Hematopoietic multipotent progenitor cell (in vitro differentiated cells): ENCODE measurements around the gene SPNS1. TPM values are rescaled to one million over a fixed set of nuclear protein-coding genes. Genes with fewer than 3 reads are reported as not detected.
"Not testable (repeated sequence)": the region's sequence is repeated elsewhere in the genome, so short reads cannot be mapped to it uniquely, and the experiment has no call there.

ENCODE experiments used
- DNase-seq, 3 donors: peaks; one replicate each; pipeline ENCODE4 v3.0.0-alpha.2; 2011 to 2015; ENCODE audit warnings: low read depth in 2 of 3, low spot score in 2 of 3
- total RNA-seq: library from RNA; depleted of rRNA; stranded (reverse); fragments of >200 nt; gene quantifications from one replicate; pipeline ENCODE4 v1.2.3, GENCODE V29; 2012

SPNS1 gene
- total RNA-seq, 1 donor = 35.5 TPM

- DNase-seq = no peak
Observed at GRCh38 chr16:28987170-28987853, 12.7 kb downstream of the SPNS1 start.

DNA sequence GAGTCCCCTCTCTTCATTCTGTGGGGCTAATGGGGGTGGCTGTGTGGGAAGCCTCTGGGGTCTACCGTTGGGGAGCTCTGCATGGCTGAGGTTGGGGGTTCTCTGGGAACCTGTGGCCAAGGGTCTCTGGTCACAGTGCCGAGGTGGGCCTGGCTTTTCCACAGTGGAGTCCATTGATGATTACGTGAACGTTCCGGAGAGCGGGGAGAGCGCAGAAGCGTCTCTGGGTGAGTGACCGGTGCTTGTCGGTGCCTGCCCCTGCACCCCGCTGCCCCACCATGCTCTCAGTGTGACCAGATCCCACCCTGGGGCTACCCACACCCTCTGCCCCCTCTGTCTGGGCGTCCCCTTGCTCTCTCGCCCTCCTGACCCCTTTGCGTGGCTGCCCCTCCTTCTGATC lies 14.8 kb downstream of the SPNS1 start:
- DNase-seq = no peak

- DNase-seq = no peak
Observed at GRCh38 chr16:28990375-28991040, 15.9 kb downstream of the SPNS1 start.

- DNase-seq = no peak
Observed at GRCh38 chr16:28991687-28992086, 17.1 kb downstream of the SPNS1 start.

DNA sequence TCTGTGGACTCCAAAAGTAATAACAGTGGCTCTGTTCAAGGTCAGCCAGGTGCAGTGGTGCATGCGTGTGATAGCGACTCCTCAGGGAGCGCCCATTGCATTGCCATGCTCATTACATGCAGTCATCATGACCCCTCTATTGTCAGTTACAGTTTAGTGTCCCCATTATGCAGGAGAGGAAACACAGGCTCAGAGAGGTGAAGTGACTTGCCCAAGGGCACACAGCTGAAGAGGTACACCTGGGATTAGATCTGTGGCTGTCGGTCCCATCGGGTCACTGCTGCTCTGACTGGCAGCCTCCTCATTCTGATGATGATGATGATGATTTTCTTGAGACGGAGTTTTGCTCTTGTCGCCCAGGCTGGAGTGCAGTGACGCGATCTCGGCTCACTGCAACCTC lies 17.9 kb downstream of the SPNS1 start:
- no peak for DNase-seq

GRCh38 chr16:28998837-28999236 lies 24.3 kb downstream of the SPNS1 start:
- no peak for DNase-seq

GRCh38 chr16:28999577-28999976 lies 25.0 kb downstream of the SPNS1 start:
- no peak for DNase-seq

DNA sequence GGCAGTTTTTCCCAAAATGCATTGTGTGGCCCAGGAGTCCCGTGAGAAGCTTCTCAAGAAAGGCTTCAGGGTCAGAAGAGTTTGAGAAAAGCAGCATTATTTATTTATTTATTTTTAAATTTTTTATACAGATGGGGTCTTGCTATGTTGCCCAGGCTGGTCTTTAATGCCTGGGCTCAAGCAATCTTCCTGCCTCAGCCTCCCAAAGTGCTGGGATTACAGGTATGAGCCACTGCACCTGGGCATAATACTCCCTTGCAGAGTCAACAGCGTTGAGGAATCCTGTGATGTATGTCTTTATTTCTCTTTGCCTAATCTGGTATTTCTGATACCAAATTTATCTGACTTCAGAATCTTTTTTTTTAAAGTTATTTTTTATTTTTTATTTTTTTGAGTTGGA lies 25.4 kb downstream of the SPNS1 start:
- DNase-seq = no peak

DNA sequence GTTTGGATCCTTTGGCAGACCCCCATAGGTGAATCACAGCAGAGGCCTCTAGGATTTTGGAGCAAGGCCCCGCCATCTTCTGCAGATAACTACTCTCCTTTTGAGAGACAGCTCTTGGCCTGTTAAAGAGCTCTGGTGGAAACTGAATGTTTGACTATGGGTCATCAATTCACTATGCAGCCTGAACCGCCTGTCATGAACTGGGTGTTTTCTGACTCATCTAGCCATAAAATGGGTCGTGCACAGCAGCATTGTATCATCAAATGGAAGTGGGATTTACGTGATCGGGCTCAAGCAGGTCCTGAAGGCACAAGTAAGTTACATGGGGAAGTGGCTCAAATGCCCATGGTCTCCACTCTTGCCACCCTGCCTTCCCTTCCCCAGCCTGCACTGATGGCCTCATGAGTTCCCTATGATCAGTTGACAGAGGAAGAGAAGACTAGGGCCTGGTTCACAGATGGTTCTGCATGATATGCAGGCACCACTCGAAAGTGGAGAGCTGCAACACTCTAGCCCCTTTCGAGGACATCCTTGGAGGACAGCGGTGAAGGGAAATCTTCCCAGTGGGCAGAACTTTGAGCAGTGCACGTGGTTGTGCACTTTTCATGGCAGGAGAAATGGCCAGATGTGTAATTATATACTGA lies 30.0 kb downstream of the SPNS1 start:
- DNase-seq = not testable (repeated sequence)

- DNase-seq = peak in 2 of 3 donors; percentile 53 to 57
Observed at GRCh38 chr16:29007730-29008593, 33.4 kb downstream of the SPNS1 start.

GRCh38 chr16:29009050-29009837 lies 34.7 kb downstream of the SPNS1 start:
- DNase-seq = peak in 2 of 3 donors; percentile 76 to 89

DNA sequence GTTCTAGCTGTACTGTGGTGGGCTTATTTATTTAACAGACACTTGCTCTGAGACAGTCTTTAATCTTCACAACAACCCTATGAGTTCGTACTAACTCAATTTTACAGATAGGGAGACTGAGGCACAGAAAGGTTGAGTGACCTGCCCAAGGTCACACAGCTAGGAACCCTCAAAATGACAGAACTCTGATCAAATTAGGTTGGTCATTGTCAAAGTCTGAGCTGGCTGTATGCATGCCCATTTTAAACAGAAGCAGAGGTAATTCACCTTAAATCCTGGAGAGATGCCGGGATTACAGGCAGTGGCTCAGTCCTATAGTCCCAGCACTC lies 35.2 kb downstream of the SPNS1 start:
- DNase-seq = no peak

GRCh38 chr16:29011112-29011511 lies 36.5 kb downstream of the SPNS1 start:
- peak in 1 of 3 donors; percentile 44 for DNase-seq

DNA sequence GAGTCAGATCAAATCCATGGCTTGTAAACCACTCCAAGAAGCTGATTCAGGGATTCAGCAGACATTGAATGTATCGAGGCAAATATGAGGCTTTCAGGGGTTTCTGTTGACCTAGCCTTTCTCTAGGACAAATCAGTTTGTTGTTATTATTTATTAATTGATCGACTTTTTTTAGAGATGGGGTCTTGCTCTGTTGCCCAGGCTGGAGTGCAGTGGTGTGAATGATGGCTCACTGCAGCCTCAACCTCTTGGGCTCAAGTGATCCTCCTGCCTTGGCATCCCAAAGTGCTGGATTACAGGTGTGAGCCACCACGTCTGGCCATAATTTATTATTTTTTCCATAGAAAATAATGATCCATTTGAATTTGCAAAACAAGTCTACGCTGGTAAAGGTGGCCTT lies 37.3 kb downstream of the SPNS1 start:
- DNase-seq = no peak

GRCh38 chr16:29012913-29013553 lies 38.5 kb downstream of the SPNS1 start:
- no peak for DNase-seq

- DNase-seq = no peak
Observed at GRCh38 chr16:29014561-29015069, 40.0 kb downstream of the SPNS1 start.

- no peak for DNase-seq
Observed at GRCh38 chr16:29022196-29022595, 47.6 kb downstream of the SPNS1 start.

- no peak for DNase-seq
Observed at GRCh38 chr16:29023279-29024277, 49.0 kb downstream of the SPNS1 start.
